Glutamatergic neuron (in vitro differentiated cells): ENCODE data around the gene CCER1. TPM values are rescaled to one million over a fixed set of nuclear protein-coding genes. Genes with fewer than 3 reads are reported as not detected.

ENCODE experiments used
- DNase-seq: peaks from one replicate; pipeline ENCODE4 v3.0.0; 2022
- H3K27ac Mint-ChIP-seq: one replicate; pipeline ENCODE4 v1.8.0; 2020; ENCODE audit warnings: mild to moderate bottlenecking, mixed read lengths, inconsistent platforms; ENCODE audit not compliant: unreplicated experiment
- H3K27me3 Mint-ChIP-seq: one replicate; pipeline ENCODE4 v1.8.0; 2020; ENCODE audit warnings: mild to moderate bottlenecking, moderate library complexity, mixed read lengths, inconsistent platforms; ENCODE audit not compliant: unreplicated experiment
- H3K36me3 Mint-ChIP-seq: one replicate; pipeline ENCODE4 v1.8.0; 2020; ENCODE audit warnings: mild to moderate bottlenecking, mixed read lengths, inconsistent platforms; ENCODE audit not compliant: unreplicated experiment
- H3K4me1 Mint-ChIP-seq: one replicate; pipeline ENCODE4 v1.8.0; 2020; ENCODE audit warnings: mild to moderate bottlenecking, low read depth, mixed read lengths, inconsistent platforms; ENCODE audit not compliant: unreplicated experiment
- H3K4me3 Mint-ChIP-seq: one replicate; pipeline ENCODE4 v1.8.0; 2020; ENCODE audit warnings: mild to moderate bottlenecking, mixed read lengths, inconsistent platforms; ENCODE audit not compliant: unreplicated experiment
- H3K9me3 Mint-ChIP-seq: one replicate; pipeline ENCODE4 v1.8.0; 2020; ENCODE audit warnings: mild to moderate bottlenecking, moderate library complexity, mixed read lengths, inconsistent platforms; ENCODE audit not compliant: unreplicated experiment
- CTCF ChIP-seq: fragments of 200-600 bp; sonication (generic); IDR thresholded peaks from one replicate; pipeline ENCODE4 v1.5.0; 2021; ENCODE audit not compliant: partially characterized antibody, unreplicated experiment
- total RNA-seq: library from RNA; stranded (reverse); fragmentation: NEBNext Ultra II Directional; extraction: Animal tissue kit (Norgen Biotek cat#: 25700); gene quantifications from one replicate; pipeline ENCODE4 v1.2.1, GENCODE V29; 2021; ENCODE audit not compliant: unreplicated experiment

The CCER1 gene
- total RNA-seq, 1 donor from 2014 or later: not detected

GRCh38 chr12:90943255-90943654 lies 11.7 kb downstream of the CCER1 start:
- Mint-ChIP-seq H3K4me1 (peaks cover 8% of the 10 kb centered on the region), H3K4me3 (no peak overlapping the region), H3K9me3 (peaks cover under 1% of the 10 kb centered on the region), H3K27me3 (no peaks in the 10 kb centered on the region), H3K27ac (no peak overlapping the region), H3K36me3 (no peaks in the 10 kb centered on the region)
- DNase-seq: no peak
- no peak for TF ChIP-seq CTCF

- Mint-ChIP-seq H3K27ac (no peak overlapping the region), H3K9me3 (peaks cover 2% of the 10 kb centered on the region), H3K4me3 (no peak overlapping the region), H3K4me1 (peaks cover 5% of the 10 kb centered on the region), H3K36me3 (no peaks in the 10 kb centered on the region), H3K27me3 (no peaks in the 10 kb centered on the region)
- DNase-seq: no peak
- TF ChIP-seq CTCF: peak; percentile 79
Observed at GRCh38 chr12:90940872-90941499, 14.0 kb downstream of the CCER1 start.

GRCh38 chr12:90939382-90939781 lies 15.6 kb downstream of the CCER1 start:
- Mint-ChIP-seq H3K27ac (no peak overlapping the region), H3K4me1 (peaks cover 3% of the 10 kb centered on the region), H3K9me3 (peaks cover 2% of the 10 kb centered on the region), H3K36me3 (no peaks in the 10 kb centered on the region), H3K27me3 (no peaks in the 10 kb centered on the region), H3K4me3 (no peak overlapping the region)
- TF ChIP-seq CTCF: no peak
- no peak for DNase-seq

- H3K9me3 Mint-ChIP-seq: peaks cover 2% of the 10 kb centered on the region
- DNase-seq: no peak
- no peak for TF ChIP-seq CTCF
- no peaks in the 10 kb centered on the region for H3K36me3 Mint-ChIP-seq
- H3K4me1 Mint-ChIP-seq: no peaks in the 10 kb centered on the region
- no peaks in the 10 kb centered on the region for H3K27me3 Mint-ChIP-seq
- H3K4me3 Mint-ChIP-seq: no peak overlapping the region
- H3K27ac Mint-ChIP-seq: no peak overlapping the region
Observed at GRCh38 chr12:90938451-90938850, 16.5 kb downstream of the CCER1 start.

GRCh38 chr12:90937651-90938050 lies 17.3 kb downstream of the CCER1 start:
- no peak overlapping the region for H3K4me3 Mint-ChIP-seq
- H3K27ac Mint-ChIP-seq: no peak overlapping the region
- no peaks in the 10 kb centered on the region for H3K27me3 Mint-ChIP-seq
- DNase-seq: no peak
- H3K36me3 Mint-ChIP-seq: no peaks in the 10 kb centered on the region
- H3K9me3 Mint-ChIP-seq: peaks cover 2% of the 10 kb centered on the region
- no peaks in the 10 kb centered on the region for H3K4me1 Mint-ChIP-seq
- TF ChIP-seq CTCF: no peak
